H1 (cell line): ENCODE results near the gene STK31. TPM values are rescaled to one million over a fixed set of nuclear protein-coding genes. Genes with fewer than 3 reads are reported as not detected.

Experiments used
- E2F6 ChIP-seq: IDR thresholded peaks from 2 replicates; pipeline ENCODE4 v1.6.1; 2012; ENCODE audit warnings: inconsistent platforms
- EZH2 ChIP-seq: fragments of 200-600 bp; sonication (generic); IDR thresholded peaks from 2 replicates; pipeline ENCODE4 v1.7.1; 2012; ENCODE audit warnings: low read depth, mild to moderate bottlenecking, moderate library complexity, low read length, inconsistent platforms; ENCODE audit not compliant: severe bottlenecking
- MAX ChIP-seq: IDR thresholded peaks from 2 replicates; pipeline ENCODE4 v1.6.1; 2012; ENCODE audit warnings: inconsistent platforms
- POLR2A ChIP-seq, 2 experiments: IDR thresholded peaks; 1 replicate in 1 of 2; 2 replicates in 1 of 2; pipeline ENCODE4 v1.6.1; 2011; ENCODE audit warnings: low read depth in 2 of 2, low read length in 2 of 2, mild to moderate bottlenecking in 2 of 2; ENCODE audit errors: control extremely low read depth in 1 of 2
- RNF2 ChIP-seq: fragments of 200-900, 300-1000 bp; sonication (generic); IDR thresholded peaks from 2 replicates; pipeline ENCODE4 v1.7.1; 2016; ENCODE audit warnings: borderline replicate concordance, low read depth, mild to moderate bottlenecking, antibody characterized with exemption, low read length; ENCODE audit not compliant: poor library complexity, severe bottlenecking; ENCODE audit errors: missing control alignments
- SIRT6 ChIP-seq: IDR thresholded peaks from one replicate; pipeline ENCODE4 v1.7.1; 2012; ENCODE audit warnings: low read length, inconsistent platforms
- polyA plus RNA-seq, 7 experiments: library from polyadenylated mRNA; depleted of rRNA in 3 of 7; stranded (reverse) in 5 of 7; unstranded in 2 of 7; fragments of >200 nt in 5 of 7; fragments of 200-250 nt in 2 of 7; gene quantifications; 1 replicate in 5 of 7; 2 replicates in 1 of 7; 4 replicates in 1 of 7; pipeline versions ENCODE4 v1.2.1 to v1.2.3, GENCODE V29; 2011 to 2013; ENCODE audit warnings: missing spikeins in 2 of 7, mixed read lengths in 2 of 7
- total RNA-seq: library from RNA; stranded (reverse); fragmentation: NEBNext Ultra II Directional; extraction: Animal tissue kit (Norgen Biotek cat#: 25700); gene quantifications from 2 replicates; pipeline ENCODE4 v1.2.1, GENCODE V29; 2021

The STK31 gene
- total and polyA plus RNA-seq, 2 of the 8 experiments (the other 6 are each of a cell fraction or from before 2014, with no cell fraction given) = 0.15 to 0.32 TPM

DNA sequence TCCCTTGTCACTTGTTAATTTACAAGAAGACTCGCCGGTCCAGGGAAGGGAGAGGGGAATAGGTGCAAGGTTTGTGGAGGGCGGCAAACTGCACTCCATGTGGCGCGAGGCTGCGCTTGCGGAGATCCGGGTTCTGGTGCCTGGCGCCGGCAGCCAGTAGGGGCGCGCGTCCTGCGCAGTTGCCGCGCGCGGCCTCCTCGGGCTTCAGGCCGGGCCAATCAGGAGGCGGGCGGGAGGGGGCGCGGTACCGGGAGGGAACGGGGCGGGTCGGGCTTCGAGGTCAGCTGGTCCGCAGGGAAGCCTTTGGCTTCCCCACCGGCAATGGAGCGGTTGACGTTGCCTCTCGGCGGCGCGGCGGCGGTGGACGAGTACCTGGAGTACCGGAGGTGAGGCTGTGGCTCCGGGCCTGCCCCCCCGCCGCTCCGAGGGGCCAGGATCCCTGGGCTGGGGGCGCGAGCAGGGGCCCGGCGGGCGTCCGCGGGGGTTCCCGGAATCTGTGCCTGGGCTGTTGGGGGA lies 30.1 kb upstream of the STK31 start, which contains the start of gene FAM221A (continued):
- TF ChIP-seq POLR2A (IDR thresholded peaks at IDR 0.05; ENCODE audit: control extremely low read depth in 1 of 2, low read depth in 2 of 2, low read length in 2 of 2) (peak in 1 of 2 experiments; percentile 54; a peak in 1 of 3 replicates), SIRT6 (no peak), EZH2 (no peak), MAX (peak; percentile 99), E2F6 (peak; percentile 99), RNF2 (peak; percentile 58)
